T-helper 1 cell treated with Interleukin-12 subunit alpha and Interleukin-12 subunit beta and Interleukin-4 antibody, amounts not matched to agents 30 μg/mL and 1 μg/mL, for 36 hours (primary cell): ENCODE results near the gene SEC14L1.

Experiments used
- H3K27ac Mint-ChIP-seq: one replicate; pipeline ENCODE4 v1.8.0; 2021; ENCODE audit warnings: mild to moderate bottlenecking, mixed read lengths
- H3K27me3 Mint-ChIP-seq: one replicate; pipeline ENCODE4 v1.8.0; 2021; ENCODE audit warnings: low read depth, mixed read lengths
- H3K36me3 Mint-ChIP-seq: one replicate; pipeline ENCODE4 v1.8.0; 2021; ENCODE audit warnings: low read depth, mixed read lengths
- H3K4me1 Mint-ChIP-seq: one replicate; pipeline ENCODE4 v1.8.0; 2021; ENCODE audit warnings: low read depth, mixed read lengths
- H3K4me3 Mint-ChIP-seq: one replicate; pipeline ENCODE4 v1.8.0; 2021; ENCODE audit warnings: mild to moderate bottlenecking, moderate library complexity, mixed read lengths
- H3K9me3 Mint-ChIP-seq: one replicate; pipeline ENCODE4 v1.8.0; 2021; ENCODE audit warnings: mixed read lengths

The SEC14L1 gene

DNA sequence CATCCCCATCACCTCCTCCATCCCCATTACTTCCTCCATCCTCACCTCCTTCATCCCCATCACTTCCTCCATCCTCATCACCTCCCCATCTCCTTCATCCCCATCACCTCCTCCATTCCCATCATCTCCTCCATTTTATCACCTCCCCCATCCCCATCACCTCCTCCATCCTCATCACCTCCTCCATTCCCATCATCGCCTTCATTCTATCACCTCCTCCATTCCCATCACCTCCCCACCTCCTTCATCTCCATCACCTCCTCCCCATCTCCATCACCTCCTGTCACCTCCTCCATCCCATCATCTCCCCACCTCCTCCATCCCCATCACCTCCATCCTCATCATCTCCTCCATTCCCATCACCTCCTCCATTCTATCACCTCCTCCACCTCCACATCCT lies 116.4 kb downstream of the SEC14L1 start:
- Mint-ChIP-seq H3K4me3 (no peak overlapping the region), H3K4me1 (no peaks in the 10 kb centered on the region), H3K27me3 (no peaks in the 10 kb centered on the region), H3K27ac (no peak overlapping the region), H3K36me3 (no peaks in the 10 kb centered on the region), H3K9me3 (no peaks in the 10 kb centered on the region)

DNA sequence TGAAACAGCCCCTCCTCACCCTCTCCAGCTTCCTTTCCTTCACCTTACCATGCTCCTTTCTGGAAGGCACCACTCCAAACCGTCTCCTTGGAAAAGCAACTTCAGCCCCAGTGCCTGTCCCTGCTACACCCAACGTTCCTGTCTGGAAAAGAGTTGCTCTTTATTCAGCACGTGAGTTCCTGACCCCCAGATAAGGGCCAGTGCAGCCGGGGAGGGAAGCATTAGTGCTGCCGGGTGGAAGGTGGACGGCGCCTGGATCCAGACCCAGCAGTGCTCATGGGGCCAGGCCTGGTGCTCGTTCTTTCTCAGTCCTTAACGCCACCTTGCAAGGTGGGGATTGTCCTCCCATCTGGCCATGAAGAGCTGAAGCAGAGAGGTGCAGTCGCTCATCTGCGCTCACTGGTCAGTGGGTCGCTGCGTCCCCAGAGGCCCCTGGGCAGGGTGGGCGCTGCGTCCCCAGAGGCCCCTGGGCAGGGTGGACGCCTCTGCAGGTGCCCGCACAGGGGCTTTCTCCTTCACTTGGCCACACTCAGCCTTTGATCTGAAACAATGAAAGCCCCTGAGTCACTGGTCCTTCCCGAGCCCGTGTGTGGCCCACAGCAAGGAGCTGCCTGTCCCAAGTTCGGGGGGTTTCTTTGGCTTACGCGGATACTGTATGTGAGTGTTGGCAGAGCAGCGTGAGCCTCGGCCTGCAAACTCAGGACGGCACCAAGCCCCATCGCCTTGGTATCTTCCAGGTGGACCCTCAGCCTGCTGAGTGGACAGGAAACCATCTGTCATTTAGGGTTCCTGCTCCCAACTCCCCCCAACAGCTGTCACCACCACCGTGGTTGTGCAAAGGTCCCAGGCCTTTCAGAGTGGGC lies 117.1 kb downstream of the SEC14L1 start:
- Mint-ChIP-seq H3K36me3 (no peaks in the 10 kb centered on the region), H3K27ac (no peak overlapping the region), H3K9me3 (no peaks in the 10 kb centered on the region), H3K27me3 (no peaks in the 10 kb centered on the region), H3K4me3 (no peak overlapping the region), H3K4me1 (no peaks in the 10 kb centered on the region)

DNA sequence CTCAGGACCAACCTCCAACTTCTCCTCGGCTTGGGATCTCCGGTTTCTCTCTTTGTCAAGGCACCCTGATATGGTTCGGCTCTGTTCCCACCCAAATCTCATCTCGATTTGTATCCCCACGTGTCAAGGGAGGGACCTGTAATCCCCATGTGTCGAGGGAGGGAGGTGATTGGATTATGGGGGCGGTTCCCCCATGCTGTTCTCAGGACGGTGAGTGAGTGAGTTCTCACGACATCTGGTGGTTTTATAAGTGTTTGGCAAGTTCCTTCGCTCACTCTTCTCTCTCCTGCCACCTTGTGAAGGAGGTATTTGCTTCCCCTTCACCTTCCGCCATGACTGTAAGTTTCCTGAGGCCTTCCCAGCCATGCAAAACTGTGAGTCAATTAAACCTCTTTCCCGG lies 117.9 kb downstream of the SEC14L1 start:
- H3K4me1 Mint-ChIP-seq, result no peaks in the 10 kb centered on the region
- H3K27ac Mint-ChIP-seq, result no peak overlapping the region
- H3K36me3 Mint-ChIP-seq, result no peaks in the 10 kb centered on the region
- no peak overlapping the region for H3K4me3 Mint-ChIP-seq
- no peaks in the 10 kb centered on the region for H3K9me3 Mint-ChIP-seq
- H3K27me3 Mint-ChIP-seq, result no peaks in the 10 kb centered on the region

DNA sequence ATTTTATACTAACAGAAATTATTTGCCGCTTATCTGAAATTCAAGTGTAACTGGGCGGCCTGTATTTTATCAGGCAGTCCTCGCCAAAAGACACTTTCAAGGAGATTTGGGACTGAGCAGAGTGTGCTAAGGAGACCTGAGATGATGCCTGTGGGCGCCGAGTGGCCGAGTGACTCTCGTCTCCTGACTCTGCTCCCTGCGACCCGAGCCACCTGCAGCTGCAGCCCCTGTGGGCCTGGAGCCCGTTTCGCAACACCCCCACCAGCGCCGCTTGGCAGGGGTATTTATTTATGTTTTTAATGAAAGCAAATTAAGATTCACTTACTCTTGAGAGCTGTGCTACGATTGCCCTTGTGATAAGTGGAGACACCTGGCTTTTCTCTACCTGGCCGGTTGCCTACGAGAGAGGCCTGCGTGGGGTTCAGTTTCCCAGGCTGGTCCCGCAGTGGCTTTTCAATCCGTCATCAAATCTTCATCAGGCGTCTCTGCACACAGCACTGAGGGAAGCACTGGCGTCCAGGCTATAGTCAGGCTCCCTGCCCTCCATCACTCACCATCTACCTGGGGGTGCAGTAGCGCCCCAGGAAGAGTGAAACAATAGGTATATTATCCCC lies 124.0 kb downstream of the SEC14L1 start:
- H3K4me1 Mint-ChIP-seq, result no peaks in the 10 kb centered on the region
- no peak overlapping the region for H3K27ac Mint-ChIP-seq
- H3K9me3 Mint-ChIP-seq, result no peaks in the 10 kb centered on the region
- no peaks in the 10 kb centered on the region for H3K36me3 Mint-ChIP-seq
- H3K27me3 Mint-ChIP-seq, result no peaks in the 10 kb centered on the region
- no peak overlapping the region for H3K4me3 Mint-ChIP-seq

DNA sequence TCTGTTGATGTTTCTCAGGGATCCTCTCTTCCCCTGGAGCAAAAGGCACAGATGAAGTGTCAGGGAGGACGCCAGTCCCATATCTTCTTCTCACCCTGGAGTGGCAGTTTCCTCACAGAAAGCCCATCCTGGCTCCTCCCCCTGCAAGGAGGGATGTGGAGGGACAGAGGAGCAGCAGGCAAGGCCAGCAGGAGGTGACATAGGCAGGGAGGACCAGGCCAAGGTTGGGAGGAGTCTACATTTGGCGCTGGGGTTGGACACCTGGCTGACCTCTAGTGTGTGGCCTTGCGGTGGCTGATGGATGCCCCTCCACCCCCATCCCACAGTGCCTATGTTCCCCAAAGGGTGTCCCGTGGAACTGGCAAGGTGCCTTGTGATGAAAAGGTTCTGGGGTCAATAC lies 125.4 kb downstream of the SEC14L1 start:
- Mint-ChIP-seq H3K4me3 (no peak overlapping the region), H3K27me3 (peaks cover 7% of the 10 kb centered on the region), H3K9me3 (no peaks in the 10 kb centered on the region), H3K36me3 (no peaks in the 10 kb centered on the region), H3K27ac (no peak overlapping the region), H3K4me1 (no peaks in the 10 kb centered on the region)
